OCI-LY7 (cell line): ENCODE measurements around the gene SEMA3E. TPM values are rescaled to one million over a fixed set of nuclear protein-coding genes. Genes with fewer than 3 reads are reported as not detected.

Experiments
- BruUV-seq: library from RNA; stranded (reverse); fragments of 400-500 nt; replicated peaks from 2 replicates; lab custom pipeline; 2021; lab: Mats Ljungman, UMichigan
- CTCF ChIA-PET: fragments of 300-600 bp; sonication (Branson Sonifier 250); formaldehyde crosslinking; loops from one replicate; lab custom pipeline; 2022; ENCODE audit warnings: antibody characterized with exemption; ENCODE audit not compliant: unreplicated experiment; lab: Charles Lee
- POLR2A ChIA-PET: fragments of 300-600 bp; sonication (Branson Sonifier 250); formaldehyde crosslinking; loops from one replicate; lab custom pipeline; 2022; ENCODE audit warnings: antibody characterized with exemption; lab: Charles Lee
- DNase-seq: peaks from one replicate; pipeline ENCODE4 v3.0.0-alpha.2; 2015; ENCODE audit warnings: low spot score
- H2AFZ ChIP-seq: fragments of 200-600 bp; sonication (generic), shearing (Covaris generic); 2 replicates; pipeline ENCODE4 v1.6.1; 2014; ENCODE audit warnings: mild to moderate bottlenecking, antibody characterized with exemption, low read length, moderate library complexity
- H3K27ac ChIP-seq: fragments of 200-600 bp; sonication (generic); 2 replicates; pipeline ENCODE4 v1.5.1; 2014; ENCODE audit warnings: mixed run types, low read depth, mild to moderate bottlenecking, moderate library complexity, low read length, inconsistent platforms; ENCODE audit not compliant: poor library complexity, severe bottlenecking
- H3K36me3 ChIP-seq: fragments of 200-600 bp; sonication (generic); 2 replicates; pipeline ENCODE4 v1.6.1; 2014; ENCODE audit warnings: mild to moderate bottlenecking, antibody characterized with exemption, low read length, moderate library complexity, mixed read lengths; ENCODE audit not compliant: insufficient read depth
- H3K4me1 ChIP-seq: fragments of 200-600 bp; sonication (generic); 2 replicates; pipeline ENCODE4 v1.5.1; 2014; ENCODE audit warnings: mild to moderate bottlenecking, low read length; ENCODE audit not compliant: insufficient read depth, poor library complexity, severe bottlenecking
- H3K4me2 ChIP-seq: fragments of 200-600 bp; sonication (generic); 2 replicates; pipeline ENCODE4 v1.6.1; 2014; ENCODE audit warnings: mild to moderate bottlenecking, low read length
- H3K4me3 ChIP-seq: fragments of 200-600 bp; sonication (generic); 2 replicates; pipeline ENCODE4 v1.5.1; 2014; ENCODE audit warnings: mild to moderate bottlenecking, low read depth, low read length; ENCODE audit not compliant: poor library complexity, severe bottlenecking
- H3K79me2 ChIP-seq: fragments of 200-600 bp; sonication (generic); 2 replicates; pipeline ENCODE4 v1.6.1; 2016; ENCODE audit warnings: low read depth, mild to moderate bottlenecking, low read length, moderate library complexity, mixed read lengths; ENCODE audit not compliant: insufficient read depth
- H3K9me2 ChIP-seq: fragments of 200-600 bp; sonication (generic); 2 replicates; pipeline ENCODE4 v1.6.1; 2016; ENCODE audit warnings: mild to moderate bottlenecking, low read length, mixed read lengths; ENCODE audit not compliant: insufficient read depth
- H3K9me3 ChIP-seq: fragments of 200-600 bp; sonication (generic); 2 replicates; pipeline ENCODE4 v1.6.1; 2014; ENCODE audit warnings: mild to moderate bottlenecking, mixed run types, low read length, mixed read lengths
- H4K20me1 ChIP-seq: fragments of 200-600 bp; sonication (generic); 2 replicates; pipeline ENCODE4 v1.6.1; 2014; ENCODE audit warnings: mild to moderate bottlenecking, antibody characterized with exemption, low read length, moderate library complexity, mixed read lengths; ENCODE audit not compliant: insufficient read depth
- CTCF ChIP-seq: fragments of 200-600 bp; sonication (generic); conservative IDR thresholded peaks from 2 replicates; pipeline ENCODE4 v1.5.1; 2014; ENCODE audit warnings: mild to moderate bottlenecking, antibody characterized with exemption, low read length, moderate library complexity, mixed read lengths
- EZH2phosphoT487 ChIP-seq: fragments of 200-600 bp; sonication (generic); IDR thresholded peaks from 2 replicates; pipeline ENCODE4 v1.6.1; 2018; ENCODE audit warnings: low read depth, borderline replicate concordance, mild to moderate bottlenecking, mixed run types, antibody characterized with exemption, low read length, moderate library complexity, mixed read lengths
- intact Hi-C: fragments of 100-400 bp; cut with micrococcal nuclease; formaldehyde crosslinking; loops from one replicate; pipeline ENCODE4 v1.10.0; 2022; ENCODE audit not compliant: unreplicated experiment
- total RNA-seq, 2 experiments: library from RNA; depleted of rRNA in 1 of 2; stranded (reverse); fragments of >200 nt in 1 of 2; shearing (Covaris generic) in 1 of 2; gene quantifications; 2 replicates each; pipeline ENCODE4 v1.2.3, GENCODE V29; 2014 to 2022

SEMA3E gene
- total RNA-seq, 2 experiments from 2014 or later, result 0.06 TPM; not detected in 1

- no peak for TF ChIP-seq EZH2phosphoT487
- TF ChIP-seq CTCF, result no peak
- BruUV-seq, result no TSS peak
- no peak overlapping the region for H3K27ac ChIP-seq
- H3K4me2 ChIP-seq, result no peak overlapping the region
- no peaks in the 10 kb centered on the region for H3K9me2 ChIP-seq
- no peaks in the 10 kb centered on the region for H3K79me2 ChIP-seq
- POLR2A ChIA-PET, result interaction anchor here (0.7 kb wide), 1 partner anchor 75 kb away, joined by 3 read pairs; no protein-coding TSS in a partner anchor
- H3K4me3 ChIP-seq, result no peak overlapping the region
- H3K9me3 ChIP-seq, result no peaks in the 10 kb centered on the region
- H2AFZ ChIP-seq, result no peak overlapping the region
- no peaks in the 10 kb centered on the region for H4K20me1 ChIP-seq
- H3K4me1 ChIP-seq, result no peaks in the 10 kb centered on the region
- CTCF ChIA-PET, result no interaction called here
- H3K36me3 ChIP-seq, result no peaks in the 10 kb centered on the region
- DNase-seq, result no peak
- intact Hi-C loops, result no loop called here
Measured at GRCh38 chr7:83413424-83413823, 235.5 kb downstream of the SEMA3E start.

GRCh38 chr7:83410989-83411591 is 237.8 kb downstream of the SEMA3E start:
- Histone ChIP-seq H3K79me2 (no peaks in the 10 kb centered on the region), H4K20me1 (no peaks in the 10 kb centered on the region), H2AFZ (no peak overlapping the region), H3K36me3 (no peaks in the 10 kb centered on the region), H3K27ac (no peak overlapping the region), H3K4me1 (no peaks in the 10 kb centered on the region), H3K9me2 (no peaks in the 10 kb centered on the region), H3K4me3 (no peak overlapping the region), H3K4me2 (no peak overlapping the region), H3K9me3 (no peaks in the 10 kb centered on the region)
- BruUV-seq, result no TSS peak
- TF ChIP-seq EZH2phosphoT487 (no peak), CTCF (peak; percentile 86)
- intact Hi-C loops, result loop anchor here (1.0 to 2.0 kb wide), 2 partner anchors 104 to 245 kb away; no protein-coding TSS in a partner anchor
- CTCF ChIA-PET, result no interaction called here
- peak; percentile 43 for DNase-seq
- POLR2A ChIA-PET, result no interaction called here

GRCh38 chr7:83394776-83395175 is 254.2 kb downstream of the SEMA3E start:
- H3K9me3 ChIP-seq, result no peaks in the 10 kb centered on the region
- intact Hi-C loops, result no loop called here
- TF ChIP-seq EZH2phosphoT487 (no peak), CTCF (no peak)
- no peaks in the 10 kb centered on the region for H4K20me1 ChIP-seq
- no TSS peak for BruUV-seq
- H3K4me3 ChIP-seq, result no peak overlapping the region
- H3K4me1 ChIP-seq, result no peaks in the 10 kb centered on the region
- no peak overlapping the region for H3K27ac ChIP-seq
- no peak for DNase-seq
- POLR2A ChIA-PET, result interaction anchor here (0.5 to 1.9 kb wide), 3 partner anchors 11 to 1881 kb away, joined by 3 to 6 read pairs (median 3); no protein-coding TSS in a partner anchor
- H3K4me2 ChIP-seq, result no peak overlapping the region
- no peaks in the 10 kb centered on the region for H3K9me2 ChIP-seq
- no peak overlapping the region for H2AFZ ChIP-seq
- CTCF ChIA-PET, result no interaction called here
- H3K79me2 ChIP-seq, result no peaks in the 10 kb centered on the region
- H3K36me3 ChIP-seq, result no peaks in the 10 kb centered on the region
